Kidney epithelial cell (primary cell): ENCODE results near the gene TCAP. TPM values are rescaled to one million over a fixed set of nuclear protein-coding genes. Genes with fewer than 3 reads are reported as not detected.

Experiments used
- total RNA-seq: library from RNA; depleted of rRNA; stranded (reverse); fragments of >200 nt; gene quantifications from 2 replicates; pipeline ENCODE4 v1.2.3, GENCODE V29; 2015

The TCAP gene
- total RNA-seq, 1 donor from 2014 or later: 0.84 TPM

Other genes starting within 250 kb of the TCAP start
- gene MED1, start 214.1 kb upstream of the TCAP start, total RNA-seq: 36.7 and 39.9 TPM in 2 replicates
- gene CDK12, start 203.9 kb upstream of the TCAP start, total RNA-seq: 34.2 and 38.7 TPM in 2 replicates
- not detected in 2 replicates for gene NEUROD2, start 57.4 kb upstream of the TCAP start, total RNA-seq
- gene PPP1R1B, start 38.4 kb upstream of the TCAP start, total RNA-seq: not detected in 2 replicates
- 52.6 and 82.4 TPM in 2 replicates for gene STARD3, start 28.2 kb upstream of the TCAP start, total RNA-seq
- gene PNMT, start 3.1 kb downstream of the TCAP start, total RNA-seq: 2.7 TPM in 1 of 2 replicates, not detected in the other
- gene PGAP3, start 22.7 kb downstream of the TCAP start, total RNA-seq: 12.5 and 12.8 TPM in 2 replicates
- 44.1 and 47.2 TPM in 2 replicates for gene ERBB2, start 34.7 kb downstream of the TCAP start, total RNA-seq
- 83.7 and 97.0 TPM in 2 replicates for gene MIEN1, start 65.2 kb downstream of the TCAP start, total RNA-seq
- gene GRB7, start 72.6 kb downstream of the TCAP start, total RNA-seq: 20.5 and 21.2 TPM in 2 replicates
- gene IKZF3, start 199.0 kb downstream of the TCAP start, total RNA-seq: 0.17 and 0.89 TPM in 2 replicates
- gene ZPBP2, start 202.9 kb downstream of the TCAP start, total RNA-seq: not detected in 2 replicates